ENCODE data around the gene SCRT2.

The SCRT2 gene

GRCh38 chr20:650954-651353 lies 24.6 kb downstream of the SCRT2 start:
- no peak for TF ChIP-seq CTCF (IDR thresholded peaks at IDR 0.05; ENCODE audit: control insufficient read depth, extremely low read depth, insufficient read depth)
- no peak for DNase-seq (ENCODE audit: low read depth)
- no peak overlapping the region for H3K4me3 ChIP-seq (ENCODE audit: low read depth, low read length)

GRCh38 chr20:650281-650680 lies 25.3 kb downstream of the SCRT2 start:
- TF ChIP-seq CTCF (IDR thresholded peaks at IDR 0.05; ENCODE audit: control insufficient read depth, extremely low read depth, insufficient read depth): no peak
- no peak overlapping the region for H3K4me3 ChIP-seq (ENCODE audit: low read depth, low read length)
- no peak for DNase-seq (ENCODE audit: low read depth)

GRCh38 chr20:647479-648019 lies 28.1 kb downstream of the SCRT2 start:
- no peak for TF ChIP-seq CTCF (IDR thresholded peaks at IDR 0.05; ENCODE audit: control insufficient read depth, extremely low read depth, insufficient read depth)
- DNase-seq (ENCODE audit: low read depth): no peak
- no peak overlapping the region for H3K4me3 ChIP-seq (ENCODE audit: low read depth, low read length)

GRCh38 chr20:646868-647233 lies 28.8 kb downstream of the SCRT2 start:
- no peak for TF ChIP-seq CTCF (IDR thresholded peaks at IDR 0.05; ENCODE audit: control insufficient read depth, extremely low read depth, insufficient read depth)
- no peak for DNase-seq (ENCODE audit: low read depth)
- H3K4me3 ChIP-seq (ENCODE audit: low read depth, low read length): no peak overlapping the region

- no peak overlapping the region for H3K4me3 ChIP-seq (ENCODE audit: low read depth, low read length)
- no peak for TF ChIP-seq CTCF (IDR thresholded peaks at IDR 0.05; ENCODE audit: control insufficient read depth, extremely low read depth, insufficient read depth)
- DNase-seq (ENCODE audit: low read depth): no peak
These were observed 29.3 kb downstream of the SCRT2 start for GRCh38 chr20:646107-646867.

GRCh38 chr20:645318-646106 lies 30.1 kb downstream of the SCRT2 start:
- DNase-seq (ENCODE audit: low read depth): no peak
- peak; percentile 95 for TF ChIP-seq CTCF (IDR thresholded peaks at IDR 0.05; ENCODE audit: control insufficient read depth, extremely low read depth, insufficient read depth)
- no peak overlapping the region for H3K4me3 ChIP-seq (ENCODE audit: low read depth, low read length)

All from LNCaP clone FGC (cell line).